Smooth muscle cell (in vitro differentiated cells): ENCODE measurements around the gene P2RX3. TPM values are rescaled to one million over a fixed set of nuclear protein-coding genes. Genes with fewer than 3 reads are reported as not detected.

Experiments used
- DNase-seq: peaks from one replicate; lab custom pipeline; 2025; ENCODE audit not compliant: unreplicated experiment; lab: John Stamatoyannopoulos, UW
- H2AFZ ChIP-seq: fragments of 200-600 bp; sonication (generic); 2 replicates; pipeline ENCODE4 v1.6.0; 2016; ENCODE audit warnings: antibody characterized with exemption, low read depth, mild to moderate bottlenecking
- H3F3A ChIP-seq: fragments of 200-600 bp; sonication (generic); 2 replicates; pipeline ENCODE4 v1.6.0; 2017; ENCODE audit warnings: antibody characterized with exemption, low read depth
- H3K27ac ChIP-seq: fragments of 200-600 bp; sonication (generic); 2 replicates; pipeline ENCODE4 v1.5.1; 2016; ENCODE audit warnings: low read depth, mild to moderate bottlenecking
- H3K27me3 ChIP-seq: fragments of 200-600 bp; sonication (generic); 2 replicates; pipeline ENCODE4 v1.6.1; 2016; ENCODE audit warnings: low read depth, mild to moderate bottlenecking
- H3K36me3 ChIP-seq: fragments of 200-600 bp; sonication (generic); 2 replicates; pipeline ENCODE4 v1.5.1; 2016; ENCODE audit warnings: low read depth
- H3K4me1 ChIP-seq: fragments of 200-600 bp; sonication (generic); 2 replicates; pipeline ENCODE4 v1.5.1; 2016; ENCODE audit warnings: low read depth
- H3K4me2 ChIP-seq: fragments of 200-600 bp; sonication (generic); 2 replicates; pipeline ENCODE4 v1.6.0; 2016; ENCODE audit warnings: mild to moderate bottlenecking
- H3K4me3 ChIP-seq: fragments of 200-600 bp; sonication (generic); 2 replicates; pipeline ENCODE4 v1.5.1; 2016; ENCODE audit warnings: mild to moderate bottlenecking
- H3K79me2 ChIP-seq: fragments of 200-600 bp; sonication (generic); 2 replicates; pipeline ENCODE4 v1.6.0; 2016; ENCODE audit warnings: low read depth, mild to moderate bottlenecking
- H3K9ac ChIP-seq: fragments of 200-600 bp; sonication (generic); 2 replicates; pipeline ENCODE4 v1.6.0; 2016; ENCODE audit warnings: low read depth
- H3K9me3 ChIP-seq: fragments of 200-600 bp; sonication (generic); replicated peaks from 2 replicates; pipeline ENCODE4 v1.5.1; 2016; ENCODE audit warnings: low read depth
- H4K20me1 ChIP-seq: fragments of 200-600 bp; sonication (generic); 2 replicates; pipeline ENCODE4 v1.6.0; 2016; ENCODE audit warnings: low read depth
- CTCF ChIP-seq: fragments of 200-600 bp; sonication (generic); IDR thresholded peaks from 2 replicates; pipeline ENCODE4 v1.5.1; 2017; ENCODE audit warnings: borderline replicate concordance, mild to moderate bottlenecking, antibody characterized with exemption; ENCODE audit not compliant: insufficient read depth, poor library complexity, severe bottlenecking
- WGBS: methylation state at CpG from one replicate; pipeline ENCODE4 v1.1.7; 2016; ENCODE audit warnings: low lambda C conversion rate; 5-methylcytosine and 5-hydroxymethylcytosine counted together
- polyA plus RNA-seq: library from polyadenylated mRNA; unstranded; fragments of >200 nt; fragmentation: Nextera tagmentation; extraction: Ambion mirVana; gene quantifications from 2 replicates; pipeline ENCODE4 v1.2.1, GENCODE V29; 2016
- total RNA-seq: library from RNA; depleted of rRNA; stranded (reverse); fragments of >200 nt; gene quantifications from 2 replicates; pipeline ENCODE4 v1.2.3, GENCODE V29; 2014

Gene P2RX3
- total and polyA plus RNA-seq, 2 experiments from 2014 or later, result 0.19 TPM; not detected in 1

- Histone ChIP-seq H3K36me3 (no peaks in the 10 kb centered on the region), H4K20me1 (no peaks in the 10 kb centered on the region), H3K9me3 (no peaks in the 10 kb centered on the region), H3K79me2 (no peaks in the 10 kb centered on the region), H3K27me3 (no peaks in the 10 kb centered on the region), H3K4me2 (no peak overlapping the region), H3F3A (peaks cover 13% of the 10 kb centered on the region), H2AFZ (no peak overlapping the region), H3K4me1 (peaks cover 27% of the 10 kb centered on the region), H3K27ac (no peak overlapping the region), H3K9ac (no peak overlapping the region), H3K4me3 (no peak overlapping the region)
- DNase-seq, result no peak
- WGBS, result 69% methylated on average over 4 of the region's 4 CpGs
- TF ChIP-seq CTCF, result no peak
Observed at GRCh38 chr11:57353446-57353845, 15.3 kb downstream of the P2RX3 start.

- Histone ChIP-seq H3K36me3 (no peaks in the 10 kb centered on the region), H3K4me2 (no peak overlapping the region), H3K79me2 (no peaks in the 10 kb centered on the region), H2AFZ (no peak overlapping the region), H3K27me3 (no peaks in the 10 kb centered on the region), H3F3A (peaks cover 17% of the 10 kb centered on the region), H4K20me1 (no peaks in the 10 kb centered on the region), H3K27ac (no peak overlapping the region), H3K4me3 (no peak overlapping the region), H3K9me3 (no peaks in the 10 kb centered on the region), H3K9ac (no peak overlapping the region), H3K4me1 (peaks cover 31% of the 10 kb centered on the region)
- no peak for TF ChIP-seq CTCF
- DNase-seq, result no peak
- WGBS, result 81% methylated on average over 4 of the region's 4 CpGs
Observed at GRCh38 chr11:57353852-57354251, 15.7 kb downstream of the P2RX3 start.

DNA sequence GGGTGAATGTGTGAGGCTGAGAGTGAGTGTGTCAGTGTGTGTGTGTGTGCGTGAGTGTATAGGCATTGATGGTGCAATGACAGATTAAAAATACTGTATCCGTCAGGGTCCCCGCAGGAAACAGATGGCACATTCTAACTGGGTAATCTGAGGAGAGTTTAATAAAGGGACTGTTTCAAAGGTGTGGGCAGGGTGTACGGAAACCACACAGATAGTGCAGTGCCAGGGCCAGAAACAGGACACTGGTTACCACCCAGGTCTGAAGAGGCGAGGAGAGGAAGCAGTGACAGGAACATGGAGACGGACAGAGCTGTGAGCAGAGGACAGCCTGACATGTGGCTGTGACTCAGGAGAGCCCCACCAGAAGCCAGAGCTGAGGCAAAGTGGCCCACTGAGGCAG, 16.5 kb downstream of the P2RX3 start:
- Histone ChIP-seq H3K4me3 (no peak overlapping the region), H3K36me3 (no peaks in the 10 kb centered on the region), H3F3A (peaks cover 17% of the 10 kb centered on the region), H3K27ac (no peak overlapping the region), H3K4me1 (peaks cover 35% of the 10 kb centered on the region), H2AFZ (no peak overlapping the region), H3K27me3 (no peaks in the 10 kb centered on the region), H3K79me2 (no peaks in the 10 kb centered on the region), H3K4me2 (no peak overlapping the region), H3K9me3 (no peaks in the 10 kb centered on the region), H4K20me1 (no peaks in the 10 kb centered on the region), H3K9ac (no peak overlapping the region)
- DNase-seq, result no peak
- 91% methylated on average over 6 of the region's 6 CpGs for whole genome bisulfite sequencing
- no peak for TF ChIP-seq CTCF

- H3K4me3 ChIP-seq, result no peak overlapping the region
- no peak for DNase-seq
- no peaks in the 10 kb centered on the region for H3K79me2 ChIP-seq
- WGBS, result 87% methylated on average over 9 of the region's 9 CpGs
- H3K27ac ChIP-seq, result no peak overlapping the region
- H3F3A ChIP-seq, result peaks cover 17% of the 10 kb centered on the region
- no peaks in the 10 kb centered on the region for H3K27me3 ChIP-seq
- no peak overlapping the region for H3K9ac ChIP-seq
- H4K20me1 ChIP-seq, result no peaks in the 10 kb centered on the region
- TF ChIP-seq CTCF, result no peak
- H2AFZ ChIP-seq, result no peak overlapping the region
- no peaks in the 10 kb centered on the region for H3K9me3 ChIP-seq
- H3K36me3 ChIP-seq, result no peaks in the 10 kb centered on the region
- no peak overlapping the region for H3K4me2 ChIP-seq
- H3K4me1 ChIP-seq, result peaks cover 35% of the 10 kb centered on the region
Observed at GRCh38 chr11:57356268-57356667, 18.1 kb downstream of the P2RX3 start.
